Choroid plexus epithelial cell (primary cell): ENCODE data around the gene AMACR.

Experiments used
- DNase-seq: peaks from one replicate; pipeline ENCODE4 v3.0.0-alpha.2; 2010; ENCODE audit warnings: low read depth
- H3K4me3 ChIP-seq: 2 replicates; pipeline ENCODE4 v1.5.1; 2011; ENCODE audit warnings: low read depth, mild to moderate bottlenecking, control low read depth, low read length, moderate library complexity
- CTCF ChIP-seq: conservative IDR thresholded peaks from 2 replicates; pipeline ENCODE4 v1.5.1; 2011; ENCODE audit warnings: low read depth, mild to moderate bottlenecking, control low read depth, inconsistent platforms, low read length, moderate library complexity

AMACR gene

GRCh38 chr5:34007621-34008600, at the start of gene AMACR:
Gene AMACR (minus strand): TSS chr5:34008050. CDS start chr5:34008019, 31 bp downstream.
- H3K4me3 ChIP-seq, result peak within 1 kb of the TSS; percentile 85
- DNase-seq, result peak; percentile 94
- TF ChIP-seq CTCF, result no peak

GRCh38 chr5:34057569-34057968, 49.7 kb upstream of the AMACR start:
- no peak for TF ChIP-seq CTCF
- DNase-seq, result no peak
- H3K4me3 ChIP-seq, result no peak overlapping the region

GRCh38 chr5:34057118-34057517, 49.3 kb upstream of the AMACR start:
- no peak for DNase-seq
- no peak for TF ChIP-seq CTCF
- H3K4me3 ChIP-seq, result no peak overlapping the region

GRCh38 chr5:34055667-34056066, 47.8 kb upstream of the AMACR start:
- DNase-seq, result no peak
- no peak overlapping the region for H3K4me3 ChIP-seq
- no peak for TF ChIP-seq CTCF

- DNase-seq, result no peak
- H3K4me3 ChIP-seq, result no peak overlapping the region
- no peak for TF ChIP-seq CTCF
These were observed 46.5 kb upstream of the AMACR start for GRCh38 chr5:34054400-34054729.

- no peak for TF ChIP-seq CTCF
- DNase-seq, result no peak
- H3K4me3 ChIP-seq, result no peak overlapping the region
These were observed 45.9 kb upstream of the AMACR start for GRCh38 chr5:34053571-34054399.
